Stimulated activated CD8-positive, alpha-beta memory T cell treated with anti-CD3 and anti-CD28 coated beads, Interleukin-7, amount 100 ng/mL, for 48 hours (primary cell): ENCODE results near the gene ZNF618.

Source experiments
- DNase-seq, 2 donors: peaks; one replicate each; pipeline ENCODE4 v3.0.0-alpha.2; 2020; ENCODE audit warnings: low read depth in 1 of 2; ENCODE audit errors: extremely low read depth in 1 of 2

ZNF618 gene

DNA sequence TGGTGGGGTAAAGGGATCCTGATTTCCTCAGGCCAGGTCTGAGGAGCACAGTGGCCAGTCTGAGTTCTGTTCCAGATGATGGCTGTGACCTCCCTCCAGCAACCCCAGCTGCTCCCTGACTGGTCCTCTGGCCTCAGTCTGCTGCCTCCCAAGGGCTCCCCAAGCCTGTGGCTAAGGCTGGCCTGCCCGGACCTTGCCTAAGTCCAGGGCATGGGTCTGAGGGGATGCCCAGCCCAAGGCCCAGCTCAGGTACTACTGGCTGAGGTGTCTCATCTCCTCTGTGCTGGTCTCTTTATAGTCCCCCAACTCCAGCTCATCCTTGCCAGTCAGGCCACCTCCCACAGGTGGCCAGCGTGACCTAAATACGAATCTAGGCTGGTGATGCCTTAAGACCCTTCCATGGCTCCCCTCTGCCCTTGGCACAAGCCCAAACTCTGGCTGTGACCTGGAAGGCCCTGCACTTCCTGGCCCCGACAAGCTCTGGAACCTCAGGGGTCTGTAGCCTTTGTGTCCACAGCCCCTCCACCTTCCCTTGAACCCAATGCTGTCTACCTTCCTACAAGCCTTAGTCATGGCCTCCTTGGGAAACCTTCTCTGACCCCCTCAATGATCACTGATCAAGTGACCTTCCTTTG lies 213.2 kb downstream of the ZNF618 start:
- no peak for DNase-seq

DNA sequence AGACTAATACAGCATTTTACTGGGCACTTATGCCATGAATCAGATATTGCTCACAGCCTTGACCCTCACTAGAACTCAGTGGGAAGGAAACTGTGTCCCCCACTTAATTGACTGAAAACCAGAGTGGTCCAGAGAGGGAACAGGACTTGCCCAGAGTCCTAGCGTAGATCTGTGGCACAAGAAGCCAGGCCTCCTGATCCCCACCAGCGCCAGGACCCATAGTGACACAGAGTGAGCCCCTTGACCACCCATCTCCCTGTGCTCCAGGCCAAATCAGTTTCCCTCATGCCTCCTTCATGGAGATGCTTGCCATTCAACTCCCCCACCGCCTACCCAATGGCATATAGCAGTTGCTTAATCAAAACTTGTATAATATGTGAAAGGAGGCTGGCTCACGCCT lies 214.7 kb downstream of the ZNF618 start:
- no peak for DNase-seq

GRCh38 chr9:114091711-114092110 lies 215.6 kb downstream of the ZNF618 start:
- DNase-seq: no peak

GRCh38 chr9:114092336-114092735 lies 216.2 kb downstream of the ZNF618 start:
- DNase-seq: no peak

GRCh38 chr9:114093031-114093471 lies 216.9 kb downstream of the ZNF618 start:
- no peak for DNase-seq

GRCh38 chr9:114093761-114094505 lies 217.8 kb downstream of the ZNF618 start:
- DNase-seq: no peak

- DNase-seq: no peak
These were observed 218.9 kb downstream of the ZNF618 start for GRCh38 chr9:114094971-114095370.

DNA sequence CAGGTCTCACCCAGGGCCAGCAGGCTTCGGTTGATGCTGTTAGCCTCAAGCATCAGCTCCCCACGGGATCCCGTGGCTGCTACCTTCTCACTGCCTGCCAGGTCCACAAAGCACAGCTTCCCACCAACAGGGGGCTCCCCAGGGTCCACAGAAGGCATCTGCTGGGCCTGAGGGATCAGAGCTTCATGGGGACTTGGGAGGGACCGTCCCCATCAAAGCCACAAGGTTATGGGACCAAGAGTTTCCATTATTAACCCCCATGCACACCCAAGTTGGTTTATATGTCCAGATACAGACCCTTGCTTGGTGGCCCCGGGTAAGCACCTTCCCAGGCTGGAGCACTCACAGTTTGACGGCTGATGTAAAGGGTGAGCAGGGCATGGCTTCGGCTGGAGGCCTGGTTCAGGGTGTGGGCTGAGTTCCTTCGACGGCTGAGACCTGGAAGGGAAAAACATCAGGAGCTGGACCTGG lies 220.0 kb downstream of the ZNF618 start:
- no peak for DNase-seq

GRCh38 chr9:114096866-114097612 lies 220.9 kb downstream of the ZNF618 start:
- no peak for DNase-seq

- no peak for DNase-seq
These were observed 221.5 kb downstream of the ZNF618 start for GRCh38 chr9:114097613-114098020.

GRCh38 chr9:114098021-114098935 lies 222.2 kb downstream of the ZNF618 start:
- no peak for DNase-seq

DNA sequence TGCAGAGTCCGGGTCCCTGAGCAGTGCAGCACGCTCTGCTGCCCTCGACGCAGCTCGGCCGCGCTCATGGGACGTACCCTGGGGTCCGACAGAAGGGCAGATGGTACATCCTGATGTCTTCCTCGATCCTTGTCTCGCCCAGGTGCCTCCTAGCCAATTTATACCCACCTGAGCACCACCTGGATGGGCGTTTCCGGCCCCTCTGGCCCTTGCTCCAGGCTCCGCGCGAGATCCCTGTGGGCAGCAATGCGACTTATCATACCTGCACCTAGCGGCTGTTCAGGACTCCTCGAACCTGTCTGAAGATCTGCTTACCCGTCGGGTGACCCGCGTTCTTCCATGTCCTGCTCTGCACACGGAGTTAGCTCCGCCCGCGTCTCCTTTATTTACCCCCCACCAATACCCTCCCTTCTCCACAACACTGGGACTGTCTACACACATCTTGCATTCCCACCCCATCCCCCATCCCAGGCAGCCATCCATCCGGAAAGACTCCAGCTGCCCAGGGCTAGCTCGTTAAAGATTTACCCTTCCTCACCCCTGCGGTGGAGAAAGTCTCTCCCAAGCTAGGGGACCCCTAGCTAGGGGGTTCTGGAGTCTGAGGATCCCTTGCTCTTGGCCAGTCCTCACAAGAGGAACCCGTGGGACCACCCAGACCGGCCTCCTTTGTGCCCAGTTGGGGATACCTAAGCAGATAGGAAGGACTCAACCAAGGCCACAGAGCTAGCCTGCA lies 223.0 kb downstream of the ZNF618 start, which contains the start of gene KIF12:
KIF12 (minus strand) TSS at position 357 of the 733 bp plus-strand sequence; CDS start at position 341, 16 bp downstream.
- DNase-seq: no peak

DNA sequence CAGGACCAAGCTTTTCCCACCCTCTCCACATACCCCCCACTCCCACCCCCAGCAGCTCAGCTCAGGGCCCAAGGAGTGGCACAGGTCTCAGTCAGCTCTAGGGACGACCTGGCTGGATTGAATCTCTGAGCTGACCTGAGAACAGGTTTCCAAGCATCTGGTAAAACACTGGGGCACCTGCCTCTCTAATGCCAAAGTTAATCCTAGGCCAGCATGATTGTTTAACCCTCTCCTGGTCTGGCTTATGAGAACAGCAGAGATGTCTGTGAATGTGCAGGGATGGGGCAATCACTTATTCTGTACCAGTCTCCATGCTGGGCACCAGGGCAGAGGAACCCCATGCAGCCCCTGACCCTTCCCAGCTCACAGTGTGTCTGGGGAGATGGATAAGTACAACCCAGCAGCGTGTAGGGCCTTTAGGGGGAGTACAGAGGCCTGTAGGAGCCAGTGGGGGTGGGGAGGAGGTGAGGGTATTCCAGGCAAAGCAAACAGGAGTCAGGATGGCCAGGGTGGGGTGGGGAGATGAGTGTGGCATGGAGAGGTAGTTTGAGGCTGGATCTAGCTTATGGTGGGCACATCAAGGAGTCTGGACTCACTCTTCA lies 223.7 kb downstream of the ZNF618 start:
- DNase-seq: no peak

DNA sequence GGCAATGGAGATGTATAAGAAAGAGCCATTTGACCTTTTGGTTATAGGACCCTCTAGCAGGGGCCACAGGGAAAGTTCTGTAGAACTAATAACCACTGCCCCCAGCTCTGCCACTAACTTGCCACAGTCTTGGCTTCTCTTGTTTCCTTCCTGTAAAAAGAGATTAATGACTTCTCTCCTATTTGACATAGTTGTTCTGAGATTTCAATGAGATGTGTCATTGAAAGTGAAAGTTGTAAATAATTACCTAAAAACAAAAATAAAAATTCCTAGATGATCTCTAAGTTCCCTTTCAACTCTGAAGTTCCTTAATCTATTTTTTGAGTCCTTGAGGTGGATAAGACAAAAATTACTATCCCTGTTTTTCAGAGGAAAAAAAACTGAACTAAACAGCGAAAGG lies 224.4 kb downstream of the ZNF618 start:
- DNase-seq: no peak

- no peak for DNase-seq
These were observed 226.4 kb downstream of the ZNF618 start for GRCh38 chr9:114102484-114102883.

GRCh38 chr9:114105236-114105635 lies 229.1 kb downstream of the ZNF618 start:
- no peak for DNase-seq
